ENCODE data around the gene PARD3. TPM values are rescaled to one million over a fixed set of nuclear protein-coding genes. Genes with fewer than 3 reads are reported as not detected.

The PARD3 gene
- total RNA-seq, 1 donor from 2014 or later: 34.1 TPM

DNA sequence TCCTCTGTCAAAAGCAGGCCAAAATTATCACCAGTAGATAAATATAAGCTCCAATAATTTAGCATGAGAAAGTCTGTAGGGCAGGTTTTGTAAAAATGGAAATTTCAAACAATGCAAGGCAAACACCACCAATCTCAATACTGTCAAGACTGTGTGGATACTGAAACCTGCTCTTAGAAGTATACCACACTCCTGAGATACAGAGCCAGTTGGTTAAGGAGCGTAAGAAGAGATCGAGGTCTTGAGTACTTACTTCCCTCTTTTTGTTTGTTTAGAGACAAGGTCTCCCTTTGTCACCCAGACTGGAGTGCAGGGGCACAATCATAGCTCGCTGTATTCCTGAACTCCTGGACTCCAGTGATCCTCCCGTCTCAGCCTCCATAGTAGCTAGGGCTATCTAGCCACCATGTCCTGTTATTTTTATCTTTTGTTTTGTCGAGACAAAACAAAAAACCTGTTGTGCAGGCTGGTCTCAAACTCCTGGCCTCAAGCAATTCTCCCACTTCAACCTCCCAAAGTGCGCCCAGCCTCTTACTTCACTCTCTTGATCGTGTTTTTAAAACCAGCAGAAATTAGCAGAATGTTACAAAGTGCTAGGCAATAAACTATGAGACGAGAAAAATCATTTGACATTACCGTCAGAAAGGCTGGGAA lies 205.7 kb downstream of the PARD3 start:
- Histone ChIP-seq H3K36me3 (no peaks in the 10 kb centered on the region), H3K4me3 (no peak overlapping the region), H3K9me3 (no peaks in the 10 kb centered on the region), H3K27me3 (ENCODE audit: low read depth) (no peaks in the 10 kb centered on the region), H3K27ac (no peak overlapping the region), H3K4me1 (no peaks in the 10 kb centered on the region)
- intact Hi-C loops (cut with DNase I): no loop called here
- ATAC-seq (no peak), DNase-seq (no peak)
- no peak for TF ChIP-seq CTCF (IDR thresholded peaks at IDR 0.05)

- no peak for ATAC-seq
- TF ChIP-seq CTCF (IDR thresholded peaks at IDR 0.05): no peak
- no peaks in the 10 kb centered on the region for H3K4me1 ChIP-seq
- no peak for DNase-seq
- H3K9me3 ChIP-seq: no peaks in the 10 kb centered on the region
- H3K27ac ChIP-seq: no peak overlapping the region
- intact Hi-C loops (cut with DNase I): no loop called here
- no peak overlapping the region for H3K4me3 ChIP-seq
- H3K36me3 ChIP-seq: no peaks in the 10 kb centered on the region
- no peaks in the 10 kb centered on the region for H3K27me3 ChIP-seq (ENCODE audit: low read depth)
Measured at GRCh38 chr10:34607894-34608293, 207.2 kb downstream of the PARD3 start.

GRCh38 chr10:34606890-34607289 lies 208.2 kb downstream of the PARD3 start:
- Histone ChIP-seq H3K4me3 (no peak overlapping the region), H3K9me3 (no peaks in the 10 kb centered on the region), H3K36me3 (no peaks in the 10 kb centered on the region), H3K4me1 (no peaks in the 10 kb centered on the region), H3K27me3 (ENCODE audit: low read depth) (no peaks in the 10 kb centered on the region), H3K27ac (no peak overlapping the region)
- ATAC-seq (no peak), DNase-seq (no peak)
- intact Hi-C loops (cut with DNase I): no loop called here
- no peak for TF ChIP-seq CTCF (IDR thresholded peaks at IDR 0.05)

DNA sequence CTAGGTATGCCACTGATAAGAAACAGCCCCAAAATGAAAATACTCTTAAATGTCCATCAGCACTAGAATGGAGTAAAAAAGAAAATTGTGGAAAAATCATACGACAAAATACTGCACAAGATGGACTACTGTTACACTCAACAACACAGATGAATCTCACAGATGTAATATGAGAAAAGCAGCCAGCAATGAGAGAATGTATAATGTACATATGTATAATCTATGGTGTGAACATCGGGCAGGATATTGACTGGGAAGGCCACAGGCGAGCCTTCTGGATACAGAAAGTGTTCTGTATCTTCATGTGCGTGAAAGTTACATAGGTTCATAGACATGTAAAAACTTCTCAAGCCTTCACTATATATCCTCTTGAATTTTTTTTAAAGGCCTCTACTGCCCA lies 212.6 kb downstream of the PARD3 start:
- no peak overlapping the region for H3K4me3 ChIP-seq
- intact Hi-C loops (cut with DNase I): no loop called here
- DNase-seq: no peak
- H3K27me3 ChIP-seq (ENCODE audit: low read depth): no peaks in the 10 kb centered on the region
- H3K4me1 ChIP-seq: no peaks in the 10 kb centered on the region
- no peaks in the 10 kb centered on the region for H3K36me3 ChIP-seq
- no peaks in the 10 kb centered on the region for H3K9me3 ChIP-seq
- H3K27ac ChIP-seq: no peak overlapping the region
- ATAC-seq: no peak
- TF ChIP-seq CTCF (IDR thresholded peaks at IDR 0.05): no peak

DNA sequence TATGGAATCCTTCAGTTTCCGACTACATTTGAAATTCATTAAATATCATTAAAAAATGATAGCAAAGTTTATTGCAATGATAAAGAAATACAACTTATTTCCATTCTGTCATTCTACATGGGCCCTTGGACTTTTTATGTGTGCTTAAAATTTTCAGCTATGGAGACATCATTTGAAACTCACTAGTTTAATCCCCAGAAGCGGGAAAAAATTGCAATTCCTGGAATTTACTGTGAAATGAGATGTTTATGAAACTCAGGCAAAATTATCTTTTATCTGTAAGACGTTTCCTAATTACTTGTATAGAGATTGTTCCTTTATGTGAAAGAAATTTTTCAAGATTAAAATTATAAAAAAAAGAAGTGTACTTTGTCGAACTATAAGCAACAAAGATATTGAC lies 213.4 kb downstream of the PARD3 start:
- intact Hi-C loops (cut with DNase I): no loop called here

More for the DNA sequence above, 213.4 kb downstream of the PARD3 start:
- no peaks in the 10 kb centered on the region for H3K27me3 ChIP-seq (ENCODE audit: low read depth)
- no peak overlapping the region for H3K4me3 ChIP-seq
- ATAC-seq: no peak
- no peak overlapping the region for H3K27ac ChIP-seq
- no peaks in the 10 kb centered on the region for H3K9me3 ChIP-seq
- H3K4me1 ChIP-seq: no peaks in the 10 kb centered on the region
- TF ChIP-seq CTCF (IDR thresholded peaks at IDR 0.05): no peak
- no peak for DNase-seq
- H3K36me3 ChIP-seq: no peaks in the 10 kb centered on the region

Measured in lower lobe of right lung (tissue), 2 donors.